ENCODE measurements around the gene ULK1.

- TF ChIP-seq, protein P1, sequence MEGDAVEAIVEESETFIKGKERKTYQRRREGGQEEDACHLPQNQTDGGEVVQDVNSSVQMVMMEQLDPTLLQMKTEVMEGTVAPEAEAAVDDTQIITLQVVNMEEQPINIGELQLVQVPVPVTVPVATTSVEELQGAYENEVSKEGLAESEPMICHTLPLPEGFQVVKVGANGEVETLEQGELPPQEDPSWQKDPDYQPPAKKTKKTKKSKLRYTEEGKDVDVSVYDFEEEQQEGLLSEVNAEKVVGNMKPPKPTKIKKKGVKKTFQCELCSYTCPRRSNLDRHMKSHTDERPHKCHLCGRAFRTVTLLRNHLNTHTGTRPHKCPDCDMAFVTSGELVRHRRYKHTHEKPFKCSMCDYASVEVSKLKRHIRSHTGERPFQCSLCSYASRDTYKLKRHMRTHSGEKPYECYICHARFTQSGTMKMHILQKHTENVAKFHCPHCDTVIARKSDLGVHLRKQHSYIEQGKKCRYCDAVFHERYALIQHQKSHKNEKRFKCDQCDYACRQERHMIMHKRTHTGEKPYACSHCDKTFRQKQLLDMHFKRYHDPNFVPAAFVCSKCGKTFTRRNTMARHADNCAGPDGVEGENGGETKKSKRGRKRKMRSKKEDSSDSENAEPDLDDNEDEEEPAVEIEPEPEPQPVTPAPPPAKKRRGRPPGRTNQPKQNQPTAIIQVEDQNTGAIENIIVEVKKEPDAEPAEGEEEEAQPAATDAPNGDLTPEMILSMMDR (IDR thresholded peaks at IDR 0.05), result no peak
- TF ChIP-seq KAT7 (CRISPR knock-in tag; IDR thresholded peaks at IDR 0.05; ENCODE audit: borderline replicate concordance), result 0 out of 2 replicates have a peak, but pooled peaks have one; percentile 48
- TF ChIP-seq JUN (CRISPR knock-in tag; IDR thresholded peaks at IDR 0.05), result 0 out of 2 replicates have a peak, but pooled peaks have one; percentile 21
These were observed 55.2 kb downstream of the ULK1 start, which contains the start of gene EP400 for GRCh38 chr12:131949431-131950181.
